Measurements from ENCODE around the gene C22orf15. TPM values are rescaled to one million over a fixed set of nuclear protein-coding genes. Genes with fewer than 3 reads are reported as not detected.
A peak's percentile ranks its signal among the peaks of the same experiment; 100 is the strongest.

The C22orf15 gene
- total and polyA plus RNA-seq, 7 experiments from 2014 or later: 1.2 to 5.7 (median 2.3) TPM; not detected in 1

DNA sequence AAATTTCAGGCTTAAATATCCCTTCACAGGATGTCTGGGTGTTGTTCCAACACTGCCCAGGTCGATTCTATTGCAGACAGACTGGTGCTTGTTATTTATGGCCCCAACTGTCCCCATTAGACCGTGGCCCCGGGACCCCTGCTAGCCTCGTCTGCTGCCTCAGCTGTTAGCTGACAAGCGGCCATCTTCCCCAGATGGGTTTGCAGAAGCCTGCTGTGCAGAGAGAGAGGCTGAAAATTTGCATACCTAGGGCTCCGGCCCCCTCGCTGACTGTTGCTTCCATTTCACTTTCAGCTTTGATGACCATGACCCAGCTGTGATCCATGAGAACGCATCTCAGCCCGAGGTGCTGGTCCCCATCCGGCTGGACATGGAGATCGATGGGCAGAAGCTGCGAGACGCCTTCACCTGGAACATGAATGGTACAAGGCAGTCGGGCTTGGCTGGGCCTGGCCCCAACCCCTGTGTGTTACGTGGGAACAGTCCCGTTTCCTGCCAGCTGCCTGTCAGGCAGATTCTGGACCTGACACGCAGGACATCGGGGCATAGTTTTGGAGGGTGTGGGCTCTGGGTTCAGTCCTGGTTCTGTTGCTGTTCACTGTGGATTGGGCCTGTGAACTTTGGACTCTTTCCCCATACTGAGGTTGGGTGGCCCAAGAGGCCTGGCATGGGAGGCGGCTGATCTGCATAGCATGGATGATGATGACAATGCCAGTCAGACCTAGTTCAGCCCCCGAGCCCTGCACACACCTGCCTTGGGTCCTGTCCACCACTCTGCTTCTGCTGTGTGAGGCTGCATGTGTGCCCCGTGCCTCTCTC, 40.4 kb downstream of the C22orf15 start:
- no peak for DNase-seq
- no peak overlapping the region for H3K27ac ChIP-seq (ENCODE audit: low read depth, low read length)
- Mint-ChIP-seq H3K36me3 (peaks cover 21 to 59% (median 30%) of the 10 kb centered on the region in 5 donors), H3K9me3 (no peaks in the 10 kb centered on the region), H3K27ac (no peak overlapping the region), H3K27me3 (no peaks in the 10 kb centered on the region), H3K4me1 (peaks cover 0 to 5% (median 0%) of the 10 kb centered on the region in 7 donors), H3K4me3 (no peak overlapping the region)
- no peaks in the 10 kb centered on the region for H3K4me1 ChIP-seq (ENCODE audit: control insufficient read depth in 2 of 2, insufficient read depth in 2 of 2, low read length in 2 of 2)
- no peaks in the 10 kb centered on the region for H3K9me3 ChIP-seq (ENCODE audit: control insufficient read depth in 2 of 3, low read length in 3 of 3)
- no peak for ATAC-seq
- no peak overlapping the region for H3K4me3 ChIP-seq (ENCODE audit: low read length)
- H3K36me3 ChIP-seq (ENCODE audit: control insufficient read depth in 2 of 3, insufficient read depth in 3 of 3, low read length in 3 of 3): peaks cover 9 to 74% (median 32%) of the 10 kb centered on the region in 3 experiments
- no peaks in the 10 kb centered on the region for H3K27me3 ChIP-seq (ENCODE audit: control insufficient read depth in 2 of 2, insufficient read depth in 2 of 2, low read length in 2 of 2)
- POLR2A ChIA-PET: no interaction called here
- CTCF ChIA-PET: no interaction called here
- intact Hi-C loops (cut with micrococcal nuclease): no loop called here

GRCh38 chr22:23804781-23805291, 42.0 kb downstream of the C22orf15 start:
- intact Hi-C loops (cut with micrococcal nuclease): no loop called here
- no peak for ATAC-seq
- peaks cover 21 to 51% (median 29%) of the 10 kb centered on the region in 5 donors for H3K36me3 Mint-ChIP-seq
- H3K4me1 ChIP-seq (ENCODE audit: control insufficient read depth in 2 of 2, insufficient read depth in 2 of 2, low read length in 2 of 2): no peaks in the 10 kb centered on the region
- H3K4me3 ChIP-seq (ENCODE audit: low read length): no peak overlapping the region
- no peaks in the 10 kb centered on the region for H3K9me3 Mint-ChIP-seq
- no peak overlapping the region for H3K27ac ChIP-seq (ENCODE audit: low read depth, low read length)
- H3K27ac Mint-ChIP-seq: peak overlapping the region in 1 of 9 donors; percentile 51
- H3K36me3 ChIP-seq (ENCODE audit: control insufficient read depth in 2 of 3, insufficient read depth in 3 of 3, low read length in 3 of 3): peaks cover 9 to 68% (median 32%) of the 10 kb centered on the region in 3 experiments
- no peaks in the 10 kb centered on the region for H3K27me3 Mint-ChIP-seq
- no peak for DNase-seq
- H3K4me3 Mint-ChIP-seq: no peak overlapping the region
- ChIA-PET CTCF (interaction anchor here (0.6 kb wide), 1 partner anchor 1753 kb away, joined by 3 read pairs; no protein-coding TSS in a partner anchor), POLR2A (interaction anchor here (0.6 kb wide), 1 partner anchor 11 kb away, joined by 4 read pairs; no protein-coding TSS in a partner anchor)
- H3K4me1 Mint-ChIP-seq: peaks cover 0 to 5% (median 0%) of the 10 kb centered on the region in 7 donors
- no peaks in the 10 kb centered on the region for H3K27me3 ChIP-seq (ENCODE audit: control insufficient read depth in 2 of 2, insufficient read depth in 2 of 2, low read length in 2 of 2)
- H3K9me3 ChIP-seq (ENCODE audit: control insufficient read depth in 2 of 3, low read length in 3 of 3): no peaks in the 10 kb centered on the region

DNA sequence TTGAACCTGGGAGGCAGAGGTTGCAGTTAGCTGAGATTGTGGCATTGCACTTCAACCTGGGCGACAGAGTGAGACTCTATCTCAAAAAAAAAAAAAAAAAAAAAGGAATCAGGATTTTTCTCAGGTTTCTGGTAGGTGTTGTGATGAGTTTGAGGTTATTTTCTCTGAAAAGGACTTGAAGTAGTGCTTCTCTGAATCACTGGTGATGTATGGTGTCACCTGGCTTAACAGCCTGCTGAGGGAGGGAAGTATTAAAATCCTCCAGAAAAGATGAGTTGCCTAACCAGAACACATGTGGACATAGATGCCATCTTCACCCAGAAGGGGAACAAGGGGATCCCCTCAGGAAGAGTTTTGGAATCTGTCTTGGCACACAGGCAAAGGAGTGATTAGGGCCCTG, 44.0 kb downstream of the C22orf15 start:
- H3K36me3 ChIP-seq (ENCODE audit: control insufficient read depth in 2 of 3, insufficient read depth in 3 of 3, low read length in 3 of 3): peaks cover 9 to 62% (median 16%) of the 10 kb centered on the region in 3 experiments
- peaks cover 0 to 2% (median 0%) of the 10 kb centered on the region in 7 donors for H3K4me1 Mint-ChIP-seq
- H3K4me3 ChIP-seq (ENCODE audit: low read length): no peak overlapping the region
- DNase-seq (no peak), ATAC-seq (no peak)
- no peaks in the 10 kb centered on the region for H3K27me3 Mint-ChIP-seq
- peaks cover 0 to 1% (median 0%) of the 10 kb centered on the region in 11 donors for H3K9me3 Mint-ChIP-seq
- H3K27ac Mint-ChIP-seq: peak overlapping the region in 1 of 9 donors; percentile 63
- H3K4me1 ChIP-seq (ENCODE audit: control insufficient read depth in 2 of 2, insufficient read depth in 2 of 2, low read length in 2 of 2): no peaks in the 10 kb centered on the region
- H3K36me3 Mint-ChIP-seq: peaks cover 7 to 45% (median 17%) of the 10 kb centered on the region in 5 donors
- H3K9me3 ChIP-seq (ENCODE audit: control insufficient read depth in 2 of 3, low read length in 3 of 3): no peaks in the 10 kb centered on the region
- no peaks in the 10 kb centered on the region for H3K27me3 ChIP-seq (ENCODE audit: control insufficient read depth in 2 of 2, insufficient read depth in 2 of 2, low read length in 2 of 2)
- ChIA-PET CTCF (interaction anchor here (0.7 kb wide), 1 partner anchor 436 kb away, joined by 5 read pairs; no protein-coding TSS in a partner anchor), POLR2A (no interaction called here)
- intact Hi-C loops (cut with micrococcal nuclease): no loop called here
- H3K4me3 Mint-ChIP-seq: no peak overlapping the region
- H3K27ac ChIP-seq (ENCODE audit: low read depth, low read length): no peak overlapping the region

- H3K36me3 Mint-ChIP-seq: peaks cover 6 to 42% (median 18%) of the 10 kb centered on the region in 5 donors
- peak overlapping the region in 5 of 9 donors; percentile 20 to 52 (median 50) for H3K27ac Mint-ChIP-seq
- H3K27me3 Mint-ChIP-seq: no peaks in the 10 kb centered on the region
- no peak overlapping the region for H3K27ac ChIP-seq (ENCODE audit: low read depth, low read length)
- peaks cover 0 to 4% (median 0%) of the 10 kb centered on the region in 7 donors for H3K4me1 Mint-ChIP-seq
- H3K9me3 Mint-ChIP-seq: peaks cover 0 to 1% (median 0%) of the 10 kb centered on the region in 11 donors
- H3K4me3 Mint-ChIP-seq: no peak overlapping the region
- H3K4me1 ChIP-seq (ENCODE audit: control insufficient read depth in 2 of 2, insufficient read depth in 2 of 2, low read length in 2 of 2): no peaks in the 10 kb centered on the region
- no peaks in the 10 kb centered on the region for H3K27me3 ChIP-seq (ENCODE audit: control insufficient read depth in 2 of 2, insufficient read depth in 2 of 2, low read length in 2 of 2)
- no peak overlapping the region for H3K4me3 ChIP-seq (ENCODE audit: low read length)
- CTCF ChIA-PET: interaction anchor here (0.6 kb wide), 1 partner anchor 27 kb away, joined by 3 read pairs; no protein-coding TSS in a partner anchor
- POLR2A ChIA-PET: interaction anchor here (0.7 kb wide), 1 partner anchor 114 kb away, joined by 3 read pairs; no protein-coding TSS in a partner anchor
- DNase-seq (no peak), ATAC-seq (no peak)
- H3K36me3 ChIP-seq (ENCODE audit: control insufficient read depth in 2 of 3, insufficient read depth in 3 of 3, low read length in 3 of 3): peaks cover 0 to 34% (median 7%) of the 10 kb centered on the region in 3 experiments
- no peaks in the 10 kb centered on the region for H3K9me3 ChIP-seq (ENCODE audit: control insufficient read depth in 2 of 3, low read length in 3 of 3)
- intact Hi-C loops (cut with micrococcal nuclease): no loop called here
Measured at GRCh38 chr22:23812378-23812777, 49.6 kb downstream of the C22orf15 start.

Other genes starting within 250 kb of the C22orf15 start
- under 1 TPM in 1 of 5 experiments, not detected in 4; 0.72 TPM for gene IGLL1, start 182.7 kb upstream of the C22orf15 start, total RNA-seq
- not detected for gene IGLL1, start 182.7 kb upstream of the C22orf15 start, polyA plus RNA-seq
- 1 to 10 TPM in 4 of 5 experiments, under 1 TPM in 1; 0.58 to 3.7 (median 2.1) TPM for gene DRICH1, start 130.7 kb upstream of the C22orf15 start, total RNA-seq
- gene DRICH1, start 130.7 kb upstream of the C22orf15 start, polyA plus RNA-seq: not detected
- 10 to 100 TPM; 13.8 to 31.9 (median 19.9) TPM for gene RGL4, start 72.0 kb upstream of the C22orf15 start, total RNA-seq
- 10 to 100 TPM; 86.3 to 95.0 TPM for gene RGL4, start 72.0 kb upstream of the C22orf15 start, polyA plus RNA-seq
- 1 to 10 TPM; 3.1 to 7.9 (median 4.0) TPM for gene ZNF70, start 11.9 kb upstream of the C22orf15 start, total RNA-seq
- under 1 TPM; 0.32 to 0.34 TPM for gene ZNF70, start 11.9 kb upstream of the C22orf15 start, polyA plus RNA-seq
- 1 to 10 TPM in 1 of 5 experiments, under 1 TPM in 1, not detected in 3; 0.74 to 3.0 TPM for gene VPREB3, start 8.6 kb upstream of the C22orf15 start, total RNA-seq
- 1 to 10 TPM; 1.3 to 1.5 TPM for gene VPREB3, start 8.6 kb upstream of the C22orf15 start, polyA plus RNA-seq
- gene CHCHD10, start 5.0 kb downstream of the C22orf15 start, total RNA-seq: 10 to 100 TPM; 38.2 to 56.1 (median 46.4) TPM
- 10 to 100 TPM; 25.6 to 32.8 TPM for gene CHCHD10, start 5.0 kb downstream of the C22orf15 start, polyA plus RNA-seq
- gene MMP11, start 9.9 kb downstream of the C22orf15 start, total RNA-seq: 1 to 10 TPM in 4 of 5 experiments, not detected in 1; 2.0 to 4.0 (median 3.4) TPM
- gene MMP11, start 9.9 kb downstream of the C22orf15 start, polyA plus RNA-seq: 1 to 10 TPM; 2.0 to 4.3 TPM
- 10 to 100 TPM; 47.1 to 81.1 (median 54.2) TPM for gene SMARCB1, start 24.0 kb downstream of the C22orf15 start, total RNA-seq
- gene SMARCB1, start 24.0 kb downstream of the C22orf15 start, polyA plus RNA-seq: 10 to 100 TPM; 37.0 to 49.8 TPM
- gene DERL3, start 76.0 kb downstream of the C22orf15 start, total RNA-seq: 10 to 100 TPM in 1 of 5 experiments, 1 to 10 TPM in 4; 1.6 to 16.2 (median 6.5) TPM
- not detected for gene DERL3, start 76.0 kb downstream of the C22orf15 start, polyA plus RNA-seq
- 10 to 100 TPM; 10.5 to 29.7 (median 14.7) TPM for gene SLC2A11, start 94.9 kb downstream of the C22orf15 start, total RNA-seq
- gene SLC2A11, start 94.9 kb downstream of the C22orf15 start, polyA plus RNA-seq: 1 to 10 TPM; 5.9 to 8.3 TPM
- 1,000 to 10,000 TPM in 1 of 5 experiments, 100 to 1,000 TPM in 4; 179 to 1,010 (median 197) TPM for gene MIF, start 131.4 kb downstream of the C22orf15 start, total RNA-seq
- 1,000 to 10,000 TPM in 1 of 2 donors, 100 to 1,000 TPM in 1; 945 to 1,099 TPM for gene MIF, start 131.4 kb downstream of the C22orf15 start, polyA plus RNA-seq
- gene GSTT2B, start 198.2 kb downstream of the C22orf15 start, total RNA-seq: not detected
- not detected for gene GSTT2B, start 198.2 kb downstream of the C22orf15 start, polyA plus RNA-seq
- 1 to 10 TPM; 3.3 to 5.7 (median 4.9) TPM for gene DDTL, start 203.9 kb downstream of the C22orf15 start, total RNA-seq
- 1 to 10 TPM; 2.3 to 2.9 TPM for gene DDTL, start 203.9 kb downstream of the C22orf15 start, polyA plus RNA-seq
- gene DDT, start 211.5 kb downstream of the C22orf15 start, total RNA-seq: 100 to 1,000 TPM in 1 of 5 experiments, 10 to 100 TPM in 4; 66.8 to 108 (median 80.2) TPM
- 100 to 1,000 TPM in 1 of 2 donors, 10 to 100 TPM in 1; 66.3 to 122 TPM for gene DDT, start 211.5 kb downstream of the C22orf15 start, polyA plus RNA-seq
- gene GSTT2, start 217.1 kb downstream of the C22orf15 start, total RNA-seq: not detected
- not detected for gene GSTT2, start 217.1 kb downstream of the C22orf15 start, polyA plus RNA-seq
- gene GSTT4, start 242.5 kb downstream of the C22orf15 start, total RNA-seq: not detected
- not detected for gene GSTT4, start 242.5 kb downstream of the C22orf15 start, polyA plus RNA-seq
- gene CABIN1, start 248.3 kb downstream of the C22orf15 start, total RNA-seq: 100 to 1,000 TPM; 140 to 150 (median 145) TPM
- gene CABIN1, start 248.3 kb downstream of the C22orf15 start, polyA plus RNA-seq: 10 to 100 TPM; 10.2 to 14.7 TPM

Data from naive thymus-derived CD4-positive, alpha-beta T cell (primary cell).